ENCODE measurements around the gene TRIM26.

GRCh38 chr6:30164714-30165113 lies 48.5 kb downstream of the TRIM26 start:
- TF ChIP-seq POLR2A (IDR thresholded peaks at IDR 0.05) (no peak), EP300 (IDR thresholded peaks at IDR 0.05) (no peak)

All from upper lobe of left lung (tissue), 4 donors.